GM23248 (cell line): ENCODE measurements around the gene HCN2.

ENCODE experiments used
- EZH2 ChIP-seq: fragments of 200-600 bp; sonication (generic); IDR thresholded peaks from 2 replicates; pipeline ENCODE4 v1.6.1; 2018; ENCODE audit warnings: antibody characterized with exemption, mild to moderate bottlenecking; ENCODE audit not compliant: insufficient read depth, poor library complexity, severe bottlenecking
- EZH2phosphoT487 ChIP-seq: fragments of 200-600 bp; sonication (generic); IDR thresholded peaks from 2 replicates; pipeline ENCODE4 v1.6.1; 2018; ENCODE audit warnings: antibody characterized with exemption, moderate library complexity, mild to moderate bottlenecking, low read depth; ENCODE audit not compliant: insufficient read depth

DNA sequence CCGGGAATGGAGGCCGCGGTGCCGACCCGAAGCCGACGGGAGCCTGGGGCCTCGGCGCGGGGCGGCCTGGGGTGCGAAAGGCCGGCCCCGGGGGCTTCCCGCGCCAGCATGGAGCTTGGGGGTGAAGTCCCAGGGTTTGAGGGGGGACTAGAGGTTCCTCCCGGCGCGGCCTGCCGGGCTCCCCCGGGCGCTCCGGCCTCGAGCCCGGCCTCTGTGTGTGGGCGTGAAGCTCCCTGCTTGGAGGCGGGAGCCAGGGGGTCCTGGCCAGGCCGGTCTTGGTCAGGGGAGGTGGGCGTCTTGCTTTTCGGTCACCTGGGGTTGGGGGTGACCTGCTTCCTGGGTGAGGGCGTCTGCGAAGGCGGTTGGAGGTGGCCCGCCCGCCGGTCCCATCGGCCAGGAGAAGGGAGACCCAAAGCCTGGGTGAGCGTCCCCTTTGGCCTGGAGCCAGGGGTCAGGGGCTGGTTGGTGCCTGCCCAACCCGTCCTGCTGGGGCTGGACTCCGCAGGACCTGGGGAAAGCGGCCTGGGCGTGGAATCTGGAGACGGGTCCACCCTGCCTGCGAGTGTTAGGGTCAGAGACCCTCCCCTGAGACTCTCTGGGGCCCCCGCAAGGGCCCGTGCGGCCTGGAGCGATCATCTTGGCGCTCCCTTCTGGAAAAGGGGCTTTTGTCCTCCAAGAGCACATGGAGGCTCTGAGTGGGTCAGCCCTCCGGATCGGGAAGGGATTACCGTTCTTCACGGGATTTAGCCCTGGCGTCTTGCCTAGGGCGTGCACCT is 16.8 kb upstream of the HCN2 start:
- no peak for TF ChIP-seq EZH2phosphoT487
- no peak for TF ChIP-seq EZH2
